HepG2 (cell line): Measurements from ENCODE around the gene PSMB11. TPM values are rescaled to one million over a fixed set of nuclear protein-coding genes. Genes with fewer than 3 reads are reported as not detected.

Experiments used
- CENPX ChIP-seq: sonication (generic); formaldehyde crosslinking; IDR thresholded peaks from 2 replicates; pipeline ENCODE4 v1.9.0; 2021; ENCODE audit warnings: mild to moderate bottlenecking, missing genetic modification reagents, moderate library complexity
- HOXD1 ChIP-seq: sonication (generic); formaldehyde crosslinking; IDR thresholded peaks from 2 replicates; pipeline ENCODE4 v1.5.0; 2020; ENCODE audit warnings: missing genetic modification reagents
- JARID2 ChIP-seq: sonication (generic); formaldehyde crosslinking; IDR thresholded peaks from 2 replicates; pipeline ENCODE4 v1.8.1; 2023; ENCODE audit warnings: missing genetic modification reagents, inconsistent platforms; ENCODE audit not compliant: insufficient replicate concordance
- PPARG ChIP-seq: conservative IDR thresholded peaks from 2 replicates; pipeline ENCODE4 v1.6.1; 2016; ENCODE audit warnings: missing biosample characterization, missing genetic modification reagents
- SP2 ChIP-seq: sonication (generic); formaldehyde crosslinking; IDR thresholded peaks from 2 replicates; pipeline ENCODE4 v1.5.1; 2020; ENCODE audit warnings: mild to moderate bottlenecking, missing genetic modification reagents
- ZBTB42 ChIP-seq: sonication (generic); formaldehyde crosslinking; IDR thresholded peaks from 2 replicates; pipeline ENCODE4 v1.5.0; 2020; ENCODE audit warnings: mild to moderate bottlenecking, missing genetic modification reagents
- ZKSCAN8 ChIP-seq: IDR thresholded peaks from 2 replicates; pipeline ENCODE4 v1.6.1; 2016; ENCODE audit warnings: borderline replicate concordance, missing genetic modification reagents, missing compliant biosample characterization
- ZNF451 ChIP-seq: sonication (generic); formaldehyde crosslinking; IDR thresholded peaks from 2 replicates; pipeline ENCODE4 v1.5.0; 2020; ENCODE audit warnings: mild to moderate bottlenecking, missing genetic modification reagents
- polyA plus RNA-seq, 8 experiments: library from polyadenylated mRNA; depleted of rRNA in 3 of 8; stranded (reverse) in 7 of 8; unstranded in 1 of 8; fragments of >200 nt; fragmentation: Illumina TruSeq in 4 of 8; extraction: Trizol in 4 of 8; gene quantifications; 2 replicates each; pipeline versions ENCODE4 v1.2.1 to v1.2.3, GENCODE V29; 2011 to 2016; ENCODE audit warnings: low read depth in 4 of 8, missing spikeins in 1 of 8, mixed read lengths in 1 of 8; ENCODE audit not compliant: insufficient read depth in 1 of 8
- total RNA-seq, 5 experiments: library from RNA; depleted of rRNA; stranded (reverse); fragments of >200 nt; fragmentation: Illumina TruSeq; extraction: Trizol; gene quantifications; 2 replicates each; pipeline ENCODE4 v1.2.3, GENCODE V29; 2016; ENCODE audit warnings: low read depth in 1 of 5
- TF ChIP-seq, protein P1 (sequence below): sonication (generic); formaldehyde crosslinking; IDR thresholded peaks from 2 replicates; pipeline ENCODE4 v1.5.0; 2020; ENCODE audit warnings: missing genetic modification reagents
- TF ChIP-seq, protein P2 (sequence below), 2 experiments: IDR thresholded peaks; 2 replicates each; pipeline ENCODE4 v1.6.1; 2011 to 2012; ENCODE audit warnings: low read length in 2 of 2, borderline replicate concordance in 1 of 2, low read depth in 1 of 2, mild to moderate bottlenecking in 1 of 2, moderate library complexity in 1 of 2
- TF ChIP-seq, protein P3 (sequence below): sonication (generic); formaldehyde crosslinking; IDR thresholded peaks from 2 replicates; pipeline ENCODE4 v1.4.0; 2020; ENCODE audit warnings: missing genetic modification reagents
- TF ChIP-seq, protein P4 (sequence below): sonication (generic); formaldehyde crosslinking; IDR thresholded peaks from 2 replicates; pipeline ENCODE4 v1.9.0; 2022; ENCODE audit warnings: low read depth, missing genetic modification reagents
- TF ChIP-seq, protein P5 (sequence below): sonication (generic); formaldehyde crosslinking; IDR thresholded peaks from 2 replicates; pipeline ENCODE4 v1.4.0; 2020; ENCODE audit warnings: missing genetic modification reagents

PSMB11 gene
- total and polyA plus RNA-seq, 2 of the 13 experiments (the other 11 are each of a cell fraction or from before 2014, with no cell fraction given) = not detected

- TF ChIP-seq JARID2 (CRISPR knock-in tag) = peak; percentile 89
- TF ChIP-seq SP2 (CRISPR knock-in tag) = peak; percentile 43; the same call in 1 of the 2 replicates
- TF ChIP-seq, protein P1, sequence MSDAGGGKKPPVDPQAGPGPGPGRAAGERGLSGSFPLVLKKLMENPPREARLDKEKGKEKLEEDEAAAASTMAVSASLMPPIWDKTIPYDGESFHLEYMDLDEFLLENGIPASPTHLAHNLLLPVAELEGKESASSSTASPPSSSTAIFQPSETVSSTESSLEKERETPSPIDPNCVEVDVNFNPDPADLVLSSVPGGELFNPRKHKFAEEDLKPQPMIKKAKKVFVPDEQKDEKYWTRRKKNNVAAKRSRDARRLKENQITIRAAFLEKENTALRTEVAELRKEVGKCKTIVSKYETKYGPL (CRISPR knock-in tag) = no peak
- TF ChIP-seq ZNF451 (CRISPR knock-in tag) = peak; percentile 86
- TF ChIP-seq, protein P2, sequence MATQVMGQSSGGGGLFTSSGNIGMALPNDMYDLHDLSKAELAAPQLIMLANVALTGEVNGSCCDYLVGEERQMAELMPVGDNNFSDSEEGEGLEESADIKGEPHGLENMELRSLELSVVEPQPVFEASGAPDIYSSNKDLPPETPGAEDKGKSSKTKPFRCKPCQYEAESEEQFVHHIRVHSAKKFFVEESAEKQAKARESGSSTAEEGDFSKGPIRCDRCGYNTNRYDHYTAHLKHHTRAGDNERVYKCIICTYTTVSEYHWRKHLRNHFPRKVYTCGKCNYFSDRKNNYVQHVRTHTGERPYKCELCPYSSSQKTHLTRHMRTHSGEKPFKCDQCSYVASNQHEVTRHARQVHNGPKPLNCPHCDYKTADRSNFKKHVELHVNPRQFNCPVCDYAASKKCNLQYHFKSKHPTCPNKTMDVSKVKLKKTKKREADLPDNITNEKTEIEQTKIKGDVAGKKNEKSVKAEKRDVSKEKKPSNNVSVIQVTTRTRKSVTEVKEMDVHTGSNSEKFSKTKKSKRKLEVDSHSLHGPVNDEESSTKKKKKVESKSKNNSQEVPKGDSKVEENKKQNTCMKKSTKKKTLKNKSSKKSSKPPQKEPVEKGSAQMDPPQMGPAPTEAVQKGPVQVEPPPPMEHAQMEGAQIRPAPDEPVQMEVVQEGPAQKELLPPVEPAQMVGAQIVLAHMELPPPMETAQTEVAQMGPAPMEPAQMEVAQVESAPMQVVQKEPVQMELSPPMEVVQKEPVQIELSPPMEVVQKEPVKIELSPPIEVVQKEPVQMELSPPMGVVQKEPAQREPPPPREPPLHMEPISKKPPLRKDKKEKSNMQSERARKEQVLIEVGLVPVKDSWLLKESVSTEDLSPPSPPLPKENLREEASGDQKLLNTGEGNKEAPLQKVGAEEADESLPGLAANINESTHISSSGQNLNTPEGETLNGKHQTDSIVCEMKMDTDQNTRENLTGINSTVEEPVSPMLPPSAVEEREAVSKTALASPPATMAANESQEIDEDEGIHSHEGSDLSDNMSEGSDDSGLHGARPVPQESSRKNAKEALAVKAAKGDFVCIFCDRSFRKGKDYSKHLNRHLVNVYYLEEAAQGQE (IDR thresholded peaks at IDR 0.05; ENCODE audit: borderline replicate concordance in 1 of 2, low read depth in 1 of 2, low read length in 2 of 2) = no peak; a peak in 1 of 4 replicates
- TF ChIP-seq ZKSCAN8 (CRISPR knock-in tag) = peak; percentile 87
- TF ChIP-seq, protein P3, sequence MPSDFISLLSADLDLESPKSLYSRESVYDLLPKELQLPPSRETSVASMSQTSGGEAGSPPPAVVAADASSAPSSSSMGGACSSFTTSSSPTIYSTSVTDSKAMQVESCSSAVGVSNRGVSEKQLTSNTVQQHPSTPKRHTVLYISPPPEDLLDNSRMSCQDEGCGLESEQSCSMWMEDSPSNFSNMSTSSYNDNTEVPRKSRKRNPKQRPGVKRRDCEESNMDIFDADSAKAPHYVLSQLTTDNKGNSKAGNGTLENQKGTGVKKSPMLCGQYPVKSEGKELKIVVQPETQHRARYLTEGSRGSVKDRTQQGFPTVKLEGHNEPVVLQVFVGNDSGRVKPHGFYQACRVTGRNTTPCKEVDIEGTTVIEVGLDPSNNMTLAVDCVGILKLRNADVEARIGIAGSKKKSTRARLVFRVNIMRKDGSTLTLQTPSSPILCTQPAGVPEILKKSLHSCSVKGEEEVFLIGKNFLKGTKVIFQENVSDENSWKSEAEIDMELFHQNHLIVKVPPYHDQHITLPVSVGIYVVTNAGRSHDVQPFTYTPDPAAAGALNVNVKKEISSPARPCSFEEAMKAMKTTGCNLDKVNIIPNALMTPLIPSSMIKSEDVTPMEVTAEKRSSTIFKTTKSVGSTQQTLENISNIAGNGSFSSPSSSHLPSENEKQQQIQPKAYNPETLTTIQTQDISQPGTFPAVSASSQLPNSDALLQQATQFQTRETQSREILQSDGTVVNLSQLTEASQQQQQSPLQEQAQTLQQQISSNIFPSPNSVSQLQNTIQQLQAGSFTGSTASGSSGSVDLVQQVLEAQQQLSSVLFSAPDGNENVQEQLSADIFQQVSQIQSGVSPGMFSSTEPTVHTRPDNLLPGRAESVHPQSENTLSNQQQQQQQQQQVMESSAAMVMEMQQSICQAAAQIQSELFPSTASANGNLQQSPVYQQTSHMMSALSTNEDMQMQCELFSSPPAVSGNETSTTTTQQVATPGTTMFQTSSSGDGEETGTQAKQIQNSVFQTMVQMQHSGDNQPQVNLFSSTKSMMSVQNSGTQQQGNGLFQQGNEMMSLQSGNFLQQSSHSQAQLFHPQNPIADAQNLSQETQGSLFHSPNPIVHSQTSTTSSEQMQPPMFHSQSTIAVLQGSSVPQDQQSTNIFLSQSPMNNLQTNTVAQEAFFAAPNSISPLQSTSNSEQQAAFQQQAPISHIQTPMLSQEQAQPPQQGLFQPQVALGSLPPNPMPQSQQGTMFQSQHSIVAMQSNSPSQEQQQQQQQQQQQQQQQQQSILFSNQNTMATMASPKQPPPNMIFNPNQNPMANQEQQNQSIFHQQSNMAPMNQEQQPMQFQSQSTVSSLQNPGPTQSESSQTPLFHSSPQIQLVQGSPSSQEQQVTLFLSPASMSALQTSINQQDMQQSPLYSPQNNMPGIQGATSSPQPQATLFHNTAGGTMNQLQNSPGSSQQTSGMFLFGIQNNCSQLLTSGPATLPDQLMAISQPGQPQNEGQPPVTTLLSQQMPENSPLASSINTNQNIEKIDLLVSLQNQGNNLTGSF (CRISPR knock-in tag) = no peak
- TF ChIP-seq, protein P4, sequence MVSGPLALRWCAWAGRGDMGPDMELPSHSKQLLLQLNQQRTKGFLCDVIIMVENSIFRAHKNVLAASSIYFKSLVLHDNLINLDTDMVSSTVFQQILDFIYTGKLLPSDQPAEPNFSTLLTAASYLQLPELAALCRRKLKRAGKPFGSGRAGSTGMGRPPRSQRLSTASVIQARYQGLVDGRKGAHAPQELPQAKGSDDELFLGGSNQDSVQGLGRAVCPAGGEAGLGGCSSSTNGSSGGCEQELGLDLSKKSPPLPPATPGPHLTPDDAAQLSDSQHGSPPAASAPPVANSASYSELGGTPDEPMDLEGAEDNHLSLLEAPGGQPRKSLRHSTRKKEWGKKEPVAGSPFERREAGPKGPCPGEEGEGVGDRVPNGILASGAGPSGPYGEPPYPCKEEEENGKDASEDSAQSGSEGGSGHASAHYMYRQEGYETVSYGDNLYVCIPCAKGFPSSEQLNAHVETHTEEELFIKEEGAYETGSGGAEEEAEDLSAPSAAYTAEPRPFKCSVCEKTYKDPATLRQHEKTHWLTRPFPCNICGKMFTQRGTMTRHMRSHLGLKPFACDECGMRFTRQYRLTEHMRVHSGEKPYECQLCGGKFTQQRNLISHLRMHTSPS = peak; percentile 52
- TF ChIP-seq HOXD1 (CRISPR knock-in tag) = peak; percentile 92
- TF ChIP-seq, protein P5, sequence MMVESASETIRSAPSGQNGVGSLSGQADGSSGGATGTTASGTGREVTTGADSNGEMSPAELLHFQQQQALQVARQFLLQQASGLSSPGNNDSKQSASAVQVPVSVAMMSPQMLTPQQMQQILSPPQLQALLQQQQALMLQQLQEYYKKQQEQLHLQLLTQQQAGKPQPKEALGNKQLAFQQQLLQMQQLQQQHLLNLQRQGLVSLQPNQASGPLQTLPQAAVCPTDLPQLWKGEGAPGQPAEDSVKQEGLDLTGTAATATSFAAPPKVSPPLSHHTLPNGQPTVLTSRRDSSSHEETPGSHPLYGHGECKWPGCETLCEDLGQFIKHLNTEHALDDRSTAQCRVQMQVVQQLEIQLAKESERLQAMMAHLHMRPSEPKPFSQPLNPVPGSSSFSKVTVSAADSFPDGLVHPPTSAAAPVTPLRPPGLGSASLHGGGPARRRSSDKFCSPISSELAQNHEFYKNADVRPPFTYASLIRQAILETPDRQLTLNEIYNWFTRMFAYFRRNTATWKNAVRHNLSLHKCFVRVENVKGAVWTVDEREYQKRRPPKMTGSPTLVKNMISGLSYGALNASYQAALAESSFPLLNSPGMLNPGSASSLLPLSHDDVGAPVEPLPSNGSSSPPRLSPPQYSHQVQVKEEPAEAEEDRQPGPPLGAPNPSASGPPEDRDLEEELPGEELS (CRISPR knock-in tag) = peak; percentile 56; the same call in 1 of the 2 replicates
- no peak for TF ChIP-seq CENPX (CRISPR knock-in tag)
- TF ChIP-seq ZBTB42 = 0 out of 2 replicates have a peak, but pooled peaks have one; percentile 78
- no peak; the same call in none of the 2 replicates for TF ChIP-seq PPARG (CRISPR knock-in tag)
Measured at GRCh38 chr14:23057757-23058653, 16.0 kb downstream of the PSMB11 start (continued).
